WTC11 (cell line): ENCODE data around the gene ELANE. TPM values are rescaled to one million over a fixed set of nuclear protein-coding genes. Genes with fewer than 3 reads are reported as not detected.

Experiments used
- ATAC-seq: fragments of 200-7000 bp; cut with Tn5 transposase; 2 replicates; pipeline ENCODE4 v1.10.0; 2021; ENCODE audit warnings: mild to moderate bottlenecking, moderate library complexity
- CTCF ChIA-PET: fragments of 300-600 bp; sonication (Branson Sonifier 250); formaldehyde crosslinking; loops from one replicate; lab custom pipeline; 2021; ENCODE audit warnings: antibody characterized with exemption; lab: Charles Lee
- POLR2A ChIA-PET: fragments of 350-600 bp; sonication (Branson Sonifier 250); formaldehyde crosslinking; loops from one replicate; lab custom pipeline; 2021; ENCODE audit warnings: antibody characterized with exemption; lab: Charles Lee
- DNase-seq: peaks from one replicate; pipeline ENCODE4 v3.0.0; 2021; ENCODE audit warnings: low spot score
- H3K27ac Mint-ChIP-seq: 2 replicates; pipeline ENCODE4 v1.8.0; 2021; ENCODE audit warnings: mixed read lengths
- H3K27me3 Mint-ChIP-seq: 2 replicates; pipeline ENCODE4 v1.8.0; 2021; ENCODE audit warnings: low read depth, mild to moderate bottlenecking, moderate library complexity, mixed read lengths
- H3K36me3 Mint-ChIP-seq: 2 replicates; pipeline ENCODE4 v1.8.0; 2021; ENCODE audit warnings: mixed read lengths
- H3K4me1 Mint-ChIP-seq: 2 replicates; pipeline ENCODE4 v1.8.0; 2022; ENCODE audit warnings: mixed read lengths
- H3K4me3 Mint-ChIP-seq: 2 replicates; pipeline ENCODE4 v1.8.0; 2021; ENCODE audit warnings: mild to moderate bottlenecking, moderate library complexity, mixed read lengths
- H3K9me3 Mint-ChIP-seq: 2 replicates; pipeline ENCODE4 v1.8.0; 2021; ENCODE audit warnings: mixed read lengths
- ATF1 ChIP-seq: sonication (generic); formaldehyde crosslinking; IDR thresholded peaks from 2 replicates; pipeline ENCODE4 v1.8.1; 2023; ENCODE audit warnings: mild to moderate bottlenecking, moderate library complexity, missing genetic modification reagents
- CBFB ChIP-seq: sonication (generic); formaldehyde crosslinking; IDR thresholded peaks from 2 replicates; pipeline ENCODE4 v1.8.1; 2022; ENCODE audit warnings: mild to moderate bottlenecking, low read depth, missing genetic modification reagents
- E2F5 ChIP-seq: sonication (generic); formaldehyde crosslinking; IDR thresholded peaks from 2 replicates; pipeline ENCODE4 v1.8.1; 2022; ENCODE audit warnings: mild to moderate bottlenecking, moderate library complexity, missing genetic modification reagents
- ETV6 ChIP-seq: sonication (generic); formaldehyde crosslinking; IDR thresholded peaks from 2 replicates; pipeline ENCODE4 v1.8.1; 2022; ENCODE audit warnings: mild to moderate bottlenecking, missing genetic modification reagents
- FOXK1 ChIP-seq: sonication (generic); formaldehyde crosslinking; IDR thresholded peaks from 2 replicates; pipeline ENCODE4 v1.8.0; 2022; ENCODE audit warnings: mild to moderate bottlenecking, moderate library complexity, missing genetic modification reagents
- MYBL2 ChIP-seq: sonication (generic); formaldehyde crosslinking; IDR thresholded peaks from 2 replicates; pipeline ENCODE4 v1.8.1; 2023; ENCODE audit warnings: mild to moderate bottlenecking, moderate library complexity, missing genetic modification reagents
- SMAD3 ChIP-seq: sonication (generic); formaldehyde crosslinking; IDR thresholded peaks from 2 replicates; pipeline ENCODE4 v1.8.0; 2022; ENCODE audit warnings: missing genetic modification reagents, mild to moderate bottlenecking, borderline replicate concordance
- SP1 ChIP-seq: sonication (generic); formaldehyde crosslinking; conservative IDR thresholded peaks from 2 replicates; pipeline ENCODE4 v1.8.1; 2022; ENCODE audit warnings: missing genetic modification reagents
- ZBTB43 ChIP-seq: sonication (generic); formaldehyde crosslinking; IDR thresholded peaks from 2 replicates; pipeline ENCODE4 v1.8.1; 2023; ENCODE audit warnings: mild to moderate bottlenecking, missing genetic modification reagents
- ZNF121 ChIP-seq: sonication (generic); formaldehyde crosslinking; IDR thresholded peaks from 2 replicates; pipeline ENCODE4 v1.8.0; 2023; ENCODE audit warnings: missing genetic modification reagents
- ZNF138 ChIP-seq: sonication (generic); formaldehyde crosslinking; conservative IDR thresholded peaks from 2 replicates; pipeline ENCODE4 v1.8.1; 2022; ENCODE audit warnings: mild to moderate bottlenecking, moderate library complexity, missing genetic modification reagents
- ZNF232 ChIP-seq: sonication (generic); formaldehyde crosslinking; IDR thresholded peaks from 2 replicates; pipeline ENCODE4 v1.8.0; 2022; ENCODE audit warnings: mild to moderate bottlenecking, missing genetic modification reagents
- ZNF317 ChIP-seq: sonication (generic); formaldehyde crosslinking; IDR thresholded peaks from 2 replicates; pipeline ENCODE4 v1.8.1; 2023; ENCODE audit warnings: low read depth, mild to moderate bottlenecking, moderate library complexity, missing genetic modification reagents, borderline replicate concordance
- ZNF423 ChIP-seq: fragments of 250-450 bp; sonication (Bioruptor Pico); IDR thresholded peaks from 2 replicates; pipeline ENCODE4 v2.1.2; 2022; ENCODE audit warnings: mild to moderate bottlenecking, moderate library complexity
- ZNF671 ChIP-seq: fragments of 250-450 bp; sonication (Bioruptor Pico); IDR thresholded peaks from 2 replicates; pipeline ENCODE4 v1.8.0; 2021; ENCODE audit warnings: mild to moderate bottlenecking
- total RNA-seq: library from RNA; stranded (reverse); gene quantifications from 3 replicates; pipeline ENCODE4 v1.2.3, GENCODE V29; 2021
- TF ChIP-seq, protein P1 (sequence below): sonication (generic); formaldehyde crosslinking; IDR thresholded peaks from 2 replicates; pipeline ENCODE4 v1.8.0; 2022; ENCODE audit warnings: missing genetic modification reagents
- TF ChIP-seq, protein P2 (sequence below): sonication (generic); formaldehyde crosslinking; IDR thresholded peaks from 2 replicates; pipeline ENCODE4 v1.8.1; 2023; ENCODE audit warnings: mild to moderate bottlenecking, missing genetic modification reagents, moderate library complexity
- TF ChIP-seq, protein P3 (sequence below): sonication (generic); formaldehyde crosslinking; IDR thresholded peaks from 2 replicates; pipeline ENCODE4 v1.8.1; 2022; ENCODE audit warnings: low read depth, mild to moderate bottlenecking, moderate library complexity, missing genetic modification reagents, borderline replicate concordance
- TF ChIP-seq, protein P4 (sequence below): sonication (generic); formaldehyde crosslinking; IDR thresholded peaks from 2 replicates; pipeline ENCODE4 v1.8.0; 2022; ENCODE audit warnings: mild to moderate bottlenecking, missing genetic modification reagents

ELANE gene
- total RNA-seq, 1 experiment from 2014 or later = not detected

- TF ChIP-seq ZBTB43 (no peak), E2F5 (CRISPR knock-in tag) (no peak), ZNF232 (CRISPR knock-in tag) (no peak), SMAD3 (CRISPR knock-in tag) (no peak)
- TF ChIP-seq, protein P1, sequence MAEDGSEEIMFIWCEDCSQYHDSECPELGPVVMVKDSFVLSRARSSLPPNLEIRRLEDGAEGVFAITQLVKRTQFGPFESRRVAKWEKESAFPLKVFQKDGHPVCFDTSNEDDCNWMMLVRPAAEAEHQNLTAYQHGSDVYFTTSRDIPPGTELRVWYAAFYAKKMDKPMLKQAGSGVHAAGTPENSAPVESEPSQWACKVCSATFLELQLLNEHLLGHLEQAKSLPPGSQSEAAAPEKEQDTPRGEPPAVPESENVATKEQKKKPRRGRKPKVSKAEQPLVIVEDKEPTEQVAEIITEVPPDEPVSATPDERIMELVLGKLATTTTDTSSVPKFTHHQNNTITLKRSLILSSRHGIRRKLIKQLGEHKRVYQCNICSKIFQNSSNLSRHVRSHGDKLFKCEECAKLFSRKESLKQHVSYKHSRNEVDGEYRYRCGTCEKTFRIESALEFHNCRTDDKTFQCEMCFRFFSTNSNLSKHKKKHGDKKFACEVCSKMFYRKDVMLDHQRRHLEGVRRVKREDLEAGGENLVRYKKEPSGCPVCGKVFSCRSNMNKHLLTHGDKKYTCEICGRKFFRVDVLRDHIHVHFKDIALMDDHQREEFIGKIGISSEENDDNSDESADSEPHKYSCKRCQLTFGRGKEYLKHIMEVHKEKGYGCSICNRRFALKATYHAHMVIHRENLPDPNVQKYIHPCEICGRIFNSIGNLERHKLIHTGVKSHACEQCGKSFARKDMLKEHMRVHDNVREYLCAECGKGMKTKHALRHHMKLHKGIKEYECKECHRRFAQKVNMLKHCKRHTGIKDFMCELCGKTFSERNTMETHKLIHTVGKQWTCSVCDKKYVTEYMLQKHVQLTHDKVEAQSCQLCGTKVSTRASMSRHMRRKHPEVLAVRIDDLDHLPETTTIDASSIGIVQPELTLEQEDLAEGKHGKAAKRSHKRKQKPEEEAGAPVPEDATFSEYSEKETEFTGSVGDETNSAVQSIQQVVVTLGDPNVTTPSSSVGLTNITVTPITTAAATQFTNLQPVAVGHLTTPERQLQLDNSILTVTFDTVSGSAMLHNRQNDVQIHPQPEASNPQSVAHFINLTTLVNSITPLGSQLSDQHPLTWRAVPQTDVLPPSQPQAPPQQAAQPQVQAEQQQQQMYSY (CRISPR knock-in tag) = no peak
- TF ChIP-seq, protein P2, sequence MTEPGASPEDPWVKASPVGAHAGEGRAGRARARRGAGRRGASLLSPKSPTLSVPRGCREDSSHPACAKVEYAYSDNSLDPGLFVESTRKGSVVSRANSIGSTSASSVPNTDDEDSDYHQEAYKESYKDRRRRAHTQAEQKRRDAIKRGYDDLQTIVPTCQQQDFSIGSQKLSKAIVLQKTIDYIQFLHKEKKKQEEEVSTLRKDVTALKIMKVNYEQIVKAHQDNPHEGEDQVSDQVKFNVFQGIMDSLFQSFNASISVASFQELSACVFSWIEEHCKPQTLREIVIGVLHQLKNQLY (CRISPR knock-in tag) = no peak
- TF ChIP-seq, all 79 proteins: peak for 0
These were observed 17.4 kb downstream of the ELANE start (continued) for GRCh38 chr19:869245-870177.

DNA sequence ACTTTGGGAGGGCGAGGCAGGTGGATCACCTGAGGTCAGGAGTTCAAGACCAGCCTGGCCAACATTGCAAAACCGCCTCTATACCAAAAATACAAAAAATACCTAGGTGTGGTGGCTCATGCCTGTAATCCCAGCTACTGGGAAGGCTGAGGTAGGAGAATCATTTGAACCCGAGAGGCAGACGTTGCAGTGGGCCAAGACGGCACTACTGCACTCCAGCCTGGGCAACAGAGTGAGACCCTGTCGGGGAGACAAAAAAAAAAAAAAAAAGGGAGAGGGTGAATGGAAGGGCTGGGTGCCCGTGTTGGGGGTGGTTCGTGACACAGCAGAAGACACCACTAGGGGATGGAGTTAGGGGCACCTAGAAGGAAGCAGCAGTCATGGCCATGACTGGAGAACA is 18.2 kb downstream of the ELANE start:
- no peak overlapping the region for H3K27ac Mint-ChIP-seq
- ATAC-seq = no peak
- POLR2A ChIA-PET = no interaction called here
- H3K27me3 Mint-ChIP-seq = no peaks in the 10 kb centered on the region
- DNase-seq = no peak
- CTCF ChIA-PET = no interaction called here
- no peaks in the 10 kb centered on the region for H3K9me3 Mint-ChIP-seq
- H3K4me1 Mint-ChIP-seq = peaks cover 5% of the 10 kb centered on the region
- H3K36me3 Mint-ChIP-seq = peaks cover 12% of the 10 kb centered on the region
- TF ChIP-seq ZNF121 (peak; percentile 72), ATF1 (CRISPR knock-in tag) (no peak)
- no peak overlapping the region for H3K4me3 Mint-ChIP-seq

- ATAC-seq (no peak), DNase-seq (no peak)
- TF ChIP-seq MYBL2 (CRISPR knock-in tag) (no peak), ZNF317 (CRISPR knock-in tag) (no peak), CBFB (CRISPR knock-in tag) (no peak), ZNF138 (CRISPR knock-in tag) (no peak), ZNF671 (CRISPR knock-in tag) (no peak), FOXK1 (CRISPR knock-in tag) (no peak), SP1 (no peak), ETV6 (no peak), ZNF423 (CRISPR knock-in tag) (no peak)
- TF ChIP-seq, protein P3, sequence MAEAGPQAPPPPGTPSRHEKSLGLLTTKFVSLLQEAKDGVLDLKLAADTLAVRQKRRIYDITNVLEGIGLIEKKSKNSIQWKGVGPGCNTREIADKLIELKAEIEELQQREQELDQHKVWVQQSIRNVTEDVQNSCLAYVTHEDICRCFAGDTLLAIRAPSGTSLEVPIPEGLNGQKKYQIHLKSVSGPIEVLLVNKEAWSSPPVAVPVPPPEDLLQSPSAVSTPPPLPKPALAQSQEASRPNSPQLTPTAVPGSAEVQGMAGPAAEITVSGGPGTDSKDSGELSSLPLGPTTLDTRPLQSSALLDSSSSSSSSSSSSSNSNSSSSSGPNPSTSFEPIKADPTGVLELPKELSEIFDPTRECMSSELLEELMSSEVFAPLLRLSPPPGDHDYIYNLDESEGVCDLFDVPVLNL (CRISPR knock-in tag) = no peak
- TF ChIP-seq, protein P4, sequence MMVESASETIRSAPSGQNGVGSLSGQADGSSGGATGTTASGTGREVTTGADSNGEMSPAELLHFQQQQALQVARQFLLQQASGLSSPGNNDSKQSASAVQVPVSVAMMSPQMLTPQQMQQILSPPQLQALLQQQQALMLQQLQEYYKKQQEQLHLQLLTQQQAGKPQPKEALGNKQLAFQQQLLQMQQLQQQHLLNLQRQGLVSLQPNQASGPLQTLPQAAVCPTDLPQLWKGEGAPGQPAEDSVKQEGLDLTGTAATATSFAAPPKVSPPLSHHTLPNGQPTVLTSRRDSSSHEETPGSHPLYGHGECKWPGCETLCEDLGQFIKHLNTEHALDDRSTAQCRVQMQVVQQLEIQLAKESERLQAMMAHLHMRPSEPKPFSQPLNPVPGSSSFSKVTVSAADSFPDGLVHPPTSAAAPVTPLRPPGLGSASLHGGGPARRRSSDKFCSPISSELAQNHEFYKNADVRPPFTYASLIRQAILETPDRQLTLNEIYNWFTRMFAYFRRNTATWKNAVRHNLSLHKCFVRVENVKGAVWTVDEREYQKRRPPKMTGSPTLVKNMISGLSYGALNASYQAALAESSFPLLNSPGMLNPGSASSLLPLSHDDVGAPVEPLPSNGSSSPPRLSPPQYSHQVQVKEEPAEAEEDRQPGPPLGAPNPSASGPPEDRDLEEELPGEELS (CRISPR knock-in tag) = no peak
- Mint-ChIP-seq H3K9me3 (no peaks in the 10 kb centered on the region), H3K36me3 (peaks cover 16% of the 10 kb centered on the region), H3K4me3 (no peak overlapping the region), H3K27ac (no peak overlapping the region), H3K4me1 (peaks cover 5% of the 10 kb centered on the region), H3K27me3 (no peaks in the 10 kb centered on the region)
- CTCF ChIA-PET = interaction anchor here (2.1 kb wide), 1 partner anchor 48 kb away, joined by 7 read pairs; no protein-coding TSS in a partner anchor
- POLR2A ChIA-PET = interaction anchor here (0.6 to 0.8 kb wide), 2 partner anchors 27 to 62 kb away, joined by 3 to 4 read pairs; no protein-coding TSS in a partner anchor
These were observed 18.9 kb downstream of the ELANE start for GRCh38 chr19:870963-871401.
